ENCODE data around the gene VPS72. TPM values are rescaled to one million over a fixed set of nuclear protein-coding genes. Genes with fewer than 3 reads are reported as not detected.

VPS72 gene, protein sequence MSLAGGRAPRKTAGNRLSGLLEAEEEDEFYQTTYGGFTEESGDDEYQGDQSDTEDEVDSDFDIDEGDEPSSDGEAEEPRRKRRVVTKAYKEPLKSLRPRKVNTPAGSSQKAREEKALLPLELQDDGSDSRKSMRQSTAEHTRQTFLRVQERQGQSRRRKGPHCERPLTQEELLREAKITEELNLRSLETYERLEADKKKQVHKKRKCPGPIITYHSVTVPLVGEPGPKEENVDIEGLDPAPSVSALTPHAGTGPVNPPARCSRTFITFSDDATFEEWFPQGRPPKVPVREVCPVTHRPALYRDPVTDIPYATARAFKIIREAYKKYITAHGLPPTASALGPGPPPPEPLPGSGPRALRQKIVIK
- total RNA-seq: 10 to 100 TPM; 21.9 to 39.2 (median 26.5) TPM

DNA sequence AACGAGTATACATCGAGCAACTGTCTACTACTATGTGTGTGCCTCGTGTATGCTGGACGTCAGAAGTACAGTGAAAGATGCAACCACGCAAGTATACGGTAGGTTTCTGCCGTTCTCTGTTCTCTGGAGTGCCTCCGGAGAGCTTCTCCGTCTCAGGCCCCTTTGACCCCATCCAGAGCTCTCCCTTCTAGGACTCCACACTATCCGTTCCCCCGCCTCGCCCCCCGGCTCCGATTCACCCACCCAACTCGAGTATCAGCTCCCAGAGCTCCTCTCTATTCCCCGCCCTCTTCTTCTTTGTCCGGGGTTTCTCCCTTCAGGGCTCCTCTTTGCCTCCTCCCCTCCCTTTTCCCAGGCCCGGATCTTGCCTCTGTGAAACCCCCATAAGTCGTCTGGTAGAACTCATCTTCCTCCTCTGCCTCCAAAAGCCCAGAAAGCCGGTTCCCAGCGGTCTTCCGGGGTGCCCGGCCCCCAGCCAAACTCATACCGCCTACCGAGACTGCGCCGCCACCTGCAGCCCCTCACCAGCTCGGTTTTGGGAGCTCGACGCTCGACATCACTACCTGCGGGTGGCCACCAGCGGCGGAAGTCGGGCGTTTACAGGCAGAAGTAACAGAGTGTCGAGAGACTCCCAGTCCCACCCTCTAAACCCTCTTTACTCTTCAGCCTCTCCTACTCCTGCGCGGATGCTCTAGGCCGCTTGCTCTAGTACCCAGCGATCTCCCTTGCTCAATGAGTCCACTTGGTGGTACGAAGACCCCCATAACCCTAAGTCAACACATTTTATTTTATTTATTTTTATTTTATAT is at the start of gene VPS72:
Gene VPS72, minus strand, starts transcription at position 561 of the 809 bp plus-strand sequence. Its CDS starts 76 bp downstream, at position 485.
- TF ChIP-seq CTCF (IDR thresholded peaks at IDR 0.05; ENCODE audit: low read depth): no peak

GRCh38 chr1:151238467-151238739 is 48.4 kb upstream of the VPS72 start:
- no peak for TF ChIP-seq CTCF (IDR thresholded peaks at IDR 0.05; ENCODE audit: low read depth)

- TF ChIP-seq CTCF (IDR thresholded peaks at IDR 0.05; ENCODE audit: low read depth): no peak
Measured at GRCh38 chr1:151237678-151238466, 47.9 kb upstream of the VPS72 start.

GRCh38 chr1:151235235-151235634 is 45.2 kb upstream of the VPS72 start:
- TF ChIP-seq CTCF (IDR thresholded peaks at IDR 0.05; ENCODE audit: low read depth): no peak

DNA sequence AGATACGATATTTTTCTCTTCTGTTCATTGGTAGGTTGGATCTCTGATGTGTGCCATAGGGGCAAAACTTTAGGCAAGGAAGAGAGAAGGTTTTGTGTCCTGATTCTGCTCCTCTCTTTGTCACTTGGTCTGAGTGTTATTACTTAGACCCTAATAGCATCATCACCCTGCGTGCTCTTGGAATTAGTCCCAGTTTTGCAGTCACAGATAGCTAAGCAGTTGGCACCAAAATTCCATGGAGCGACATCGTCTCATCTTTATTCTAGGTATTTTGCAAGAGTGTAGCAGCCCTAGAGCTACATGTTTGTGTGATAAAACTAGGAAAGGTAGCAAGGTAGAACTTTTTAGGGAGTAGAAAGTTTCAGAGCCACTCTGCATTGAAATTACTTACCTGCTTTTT is 32.1 kb upstream of the VPS72 start:
- TF ChIP-seq CTCF (IDR thresholded peaks at IDR 0.05; ENCODE audit: low read depth): no peak

DNA sequence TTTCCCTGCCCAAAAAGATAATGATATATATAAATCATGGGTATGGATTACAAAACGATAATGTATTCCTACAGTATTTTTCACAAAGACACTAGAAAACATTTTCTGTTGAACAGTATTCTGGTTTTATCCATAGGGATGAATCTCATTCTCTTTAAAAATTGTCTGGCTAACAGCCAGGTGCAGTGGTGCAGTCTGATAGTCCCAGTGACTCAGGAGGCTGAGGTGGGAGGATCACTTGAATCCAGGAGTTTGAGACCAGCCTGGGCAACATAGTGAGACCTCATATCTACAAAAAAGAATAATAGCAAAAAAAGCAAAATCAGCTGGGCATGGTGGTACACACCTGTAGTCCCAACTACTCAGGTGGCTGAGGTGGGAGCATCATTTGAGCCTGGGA is 31.6 kb upstream of the VPS72 start:
- TF ChIP-seq CTCF (IDR thresholded peaks at IDR 0.05; ENCODE audit: low read depth): no peak

DNA sequence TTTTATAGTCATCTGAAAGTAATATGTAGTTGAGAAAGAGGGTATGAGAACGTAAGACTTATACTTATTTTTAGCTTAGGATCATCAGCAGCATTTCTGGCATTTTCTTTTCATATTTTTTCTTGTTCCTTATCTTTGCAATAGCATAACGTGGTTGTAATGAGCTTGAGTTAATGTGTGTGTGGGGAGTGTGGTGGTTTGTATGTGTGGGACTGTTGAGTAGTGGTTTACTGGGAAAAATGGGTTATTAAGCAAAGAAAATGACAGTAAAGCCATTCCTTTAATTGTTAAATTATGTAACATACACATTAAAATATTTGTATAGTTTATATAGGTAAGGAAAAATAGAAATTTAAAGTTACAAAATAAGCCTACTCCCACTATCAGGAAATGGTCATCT is 23.6 kb upstream of the VPS72 start:
- no peak for TF ChIP-seq CTCF (IDR thresholded peaks at IDR 0.05; ENCODE audit: low read depth)
